ENCODE data around the gene PSMD14. TPM values are rescaled to one million over a fixed set of nuclear protein-coding genes. Genes with fewer than 3 reads are reported as not detected.
"Not testable (repeated sequence)": the region's sequence is repeated elsewhere in the genome, so short reads cannot be mapped to it uniquely, and the experiment has no call there.

PSMD14 gene
- total RNA-seq, 2 donors from 2014 or later = 25.3 to 33.3 TPM

GRCh38 chr2:161332371-161332967 is 24.2 kb downstream of the PSMD14 start:
- Histone ChIP-seq H3K27me3 (no peaks in the 10 kb centered on the region), H3K4me3 (no peak overlapping the region), H3K36me3 (no peaks in the 10 kb centered on the region), H3K9me3 (no peaks in the 10 kb centered on the region), H3K4me1 (peaks cover 0 to 7% of the 10 kb centered on the region in 2 donors), H3K27ac (no peak overlapping the region)
- TF ChIP-seq CTCF (IDR thresholded peaks at IDR 0.05) = no peak
- DNase-seq (ENCODE audit: low spot score) = no peak

GRCh38 chr2:161335626-161336025 is 27.4 kb downstream of the PSMD14 start:
- Histone ChIP-seq H3K27ac (no peak overlapping the region), H3K4me1 (peaks cover 0 to 7% of the 10 kb centered on the region in 2 donors), H3K27me3 (no peaks in the 10 kb centered on the region), H3K4me3 (no peak overlapping the region), H3K36me3 (no peaks in the 10 kb centered on the region), H3K9me3 (no peaks in the 10 kb centered on the region)
- no peak for TF ChIP-seq CTCF (IDR thresholded peaks at IDR 0.05)
- DNase-seq (ENCODE audit: low spot score) = no peak

GRCh38 chr2:161337247-161337646 is 29.0 kb downstream of the PSMD14 start:
- Histone ChIP-seq H3K36me3 (no peaks in the 10 kb centered on the region), H3K4me1 (peaks cover 0 to 6% of the 10 kb centered on the region in 2 donors), H3K9me3 (no peaks in the 10 kb centered on the region), H3K27me3 (no peaks in the 10 kb centered on the region), H3K4me3 (no peak overlapping the region), H3K27ac (no peak overlapping the region)
- TF ChIP-seq CTCF (IDR thresholded peaks at IDR 0.05) = no peak
- no peak for DNase-seq (ENCODE audit: low spot score)

GRCh38 chr2:161339532-161339931 is 31.3 kb downstream of the PSMD14 start:
- not testable (repeated sequence) for DNase-seq (ENCODE audit: low spot score); H3K9me3 ChIP-seq; H3K36me3 ChIP-seq; H3K4me3 ChIP-seq; H3K27ac ChIP-seq; H3K4me1 ChIP-seq; H3K27me3 ChIP-seq

- not testable (repeated sequence) for DNase-seq (ENCODE audit: low spot score); H3K27ac ChIP-seq; H3K36me3 ChIP-seq; H3K4me1 ChIP-seq; H3K9me3 ChIP-seq; H3K27me3 ChIP-seq; H3K4me3 ChIP-seq
These were observed 32.7 kb downstream of the PSMD14 start for GRCh38 chr2:161340930-161341413.

- no peak overlapping the region for H3K4me3 ChIP-seq
- H3K4me1 ChIP-seq = no peaks in the 10 kb centered on the region
- H3K9me3 ChIP-seq = no peaks in the 10 kb centered on the region
- no peak for TF ChIP-seq CTCF (IDR thresholded peaks at IDR 0.05)
- H3K27me3 ChIP-seq = no peaks in the 10 kb centered on the region
- H3K36me3 ChIP-seq = no peaks in the 10 kb centered on the region
- no peak for DNase-seq (ENCODE audit: low spot score)
- no peak overlapping the region for H3K27ac ChIP-seq
These were observed 35.0 kb downstream of the PSMD14 start for GRCh38 chr2:161343235-161343634.

GRCh38 chr2:161344692-161345091 is 36.5 kb downstream of the PSMD14 start:
- Histone ChIP-seq H3K27ac (no peak overlapping the region), H3K4me1 (no peaks in the 10 kb centered on the region), H3K27me3 (no peaks in the 10 kb centered on the region), H3K36me3 (no peaks in the 10 kb centered on the region), H3K4me3 (no peak overlapping the region), H3K9me3 (no peaks in the 10 kb centered on the region)
- no peak for TF ChIP-seq CTCF (IDR thresholded peaks at IDR 0.05)
- no peak for DNase-seq (ENCODE audit: low spot score)

Data from right atrium auricular region (tissue), 2 donors.